Skeletal muscle cell (primary cell): ENCODE results near the gene ANKMY1.

Experiments
- DNase-seq: peaks from one replicate; pipeline ENCODE4 v3.0.0-alpha.2; 2010; ENCODE audit warnings: low read depth
- H3K4me3 ChIP-seq: 2 replicates; pipeline ENCODE4 v1.5.1; 2011; ENCODE audit warnings: low read depth, mild to moderate bottlenecking, control low read depth, low read length, moderate library complexity

ANKMY1 gene

GRCh38 chr2:240434728-240435456, 122.9 kb downstream of the ANKMY1 start:
- DNase-seq = peak; percentile 77
- H3K4me3 ChIP-seq = peak overlapping the region; percentile 62

- DNase-seq = peak; percentile 92
- peak overlapping the region; percentile 62 for H3K4me3 ChIP-seq
Observed at GRCh38 chr2:240433973-240434727, 123.6 kb downstream of the ANKMY1 start.

DNA sequence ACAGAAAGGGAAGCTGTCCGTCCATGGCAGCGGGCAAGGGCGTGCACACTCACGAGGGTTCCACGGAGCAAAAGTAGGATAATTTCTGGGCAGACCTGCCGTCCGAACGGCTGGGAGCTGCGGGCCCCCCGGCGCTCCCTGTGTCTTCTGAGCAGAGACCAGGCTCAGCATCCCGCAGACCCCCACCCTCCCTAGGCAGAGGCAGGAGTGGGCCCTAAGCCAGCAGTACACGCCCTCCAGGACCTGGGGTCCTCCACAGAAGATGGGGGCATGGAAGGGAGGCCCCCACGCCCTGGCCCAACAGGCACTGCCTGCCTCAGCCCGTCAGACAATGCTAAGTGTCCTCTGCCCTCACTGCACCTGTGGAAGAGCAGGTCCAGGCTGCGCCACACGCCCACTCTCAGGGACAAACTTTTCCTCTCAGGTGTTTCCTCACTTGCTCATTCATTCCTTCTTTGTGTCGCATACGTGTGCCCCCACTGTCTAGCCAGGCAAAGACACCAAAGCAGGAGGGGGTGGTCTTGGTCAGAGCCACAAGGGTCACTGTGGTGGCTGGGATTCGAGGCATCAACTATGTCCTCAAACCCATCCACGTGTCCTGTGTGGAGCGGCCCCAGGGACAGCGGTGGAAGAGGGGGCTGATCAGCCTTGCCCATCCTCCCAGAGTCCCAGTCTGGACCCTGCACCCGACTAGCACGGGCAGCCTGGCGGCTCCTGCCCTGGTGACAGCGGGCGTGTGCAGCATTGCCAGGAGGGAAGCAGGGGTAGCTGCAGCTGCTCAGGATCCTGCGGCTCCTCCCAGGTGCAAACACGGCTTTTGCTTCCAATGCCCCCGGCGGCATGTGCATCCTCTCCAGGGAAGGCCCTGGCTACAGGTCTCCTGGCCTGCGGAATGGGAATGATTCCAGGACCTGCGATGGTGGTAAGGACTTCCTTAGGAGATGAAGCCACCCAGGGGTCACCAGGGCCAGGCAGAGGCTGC, 124.7 kb downstream of the ANKMY1 start:
- no peak for DNase-seq
- no peak overlapping the region for H3K4me3 ChIP-seq

DNA sequence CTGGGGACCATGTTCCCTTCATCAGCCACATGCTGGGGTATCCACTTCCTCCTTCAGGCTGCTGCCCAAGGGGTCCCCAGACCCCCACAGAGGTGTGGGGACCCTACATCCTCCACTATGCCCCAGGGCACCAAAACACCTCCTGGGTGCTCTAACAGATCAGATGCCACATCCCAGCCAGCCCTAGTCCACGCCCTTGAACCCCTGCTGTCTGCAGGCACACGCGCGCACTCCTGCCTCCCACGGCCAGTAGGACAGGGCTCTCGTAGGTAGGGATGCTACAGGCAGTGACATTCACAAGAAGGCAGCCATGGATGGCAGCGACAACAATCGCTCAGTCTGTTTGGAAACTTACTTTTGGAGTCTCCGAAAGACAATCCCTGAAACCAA, 125.4 kb downstream of the ANKMY1 start:
- no peak overlapping the region for H3K4me3 ChIP-seq
- no peak for DNase-seq

GRCh38 chr2:240431661-240432424, 125.9 kb downstream of the ANKMY1 start:
- no peak overlapping the region for H3K4me3 ChIP-seq
- DNase-seq = no peak

GRCh38 chr2:240431271-240431660, 126.5 kb downstream of the ANKMY1 start:
- no peak for DNase-seq
- no peak overlapping the region for H3K4me3 ChIP-seq

GRCh38 chr2:240430595-240430994, 127.2 kb downstream of the ANKMY1 start:
- H3K4me3 ChIP-seq = no peak overlapping the region
- no peak for DNase-seq

- no peak for DNase-seq
- H3K4me3 ChIP-seq = no peak overlapping the region
Observed at GRCh38 chr2:240429872-240430491, 127.8 kb downstream of the ANKMY1 start.
